OCI-M2 (cell line): ENCODE results near the gene HMG20B.

Experiments used
- DNase-seq: peaks from one replicate; lab custom pipeline; 2025; ENCODE audit not compliant: unreplicated experiment; lab: John Stamatoyannopoulos, UW

HMG20B gene

DNA sequence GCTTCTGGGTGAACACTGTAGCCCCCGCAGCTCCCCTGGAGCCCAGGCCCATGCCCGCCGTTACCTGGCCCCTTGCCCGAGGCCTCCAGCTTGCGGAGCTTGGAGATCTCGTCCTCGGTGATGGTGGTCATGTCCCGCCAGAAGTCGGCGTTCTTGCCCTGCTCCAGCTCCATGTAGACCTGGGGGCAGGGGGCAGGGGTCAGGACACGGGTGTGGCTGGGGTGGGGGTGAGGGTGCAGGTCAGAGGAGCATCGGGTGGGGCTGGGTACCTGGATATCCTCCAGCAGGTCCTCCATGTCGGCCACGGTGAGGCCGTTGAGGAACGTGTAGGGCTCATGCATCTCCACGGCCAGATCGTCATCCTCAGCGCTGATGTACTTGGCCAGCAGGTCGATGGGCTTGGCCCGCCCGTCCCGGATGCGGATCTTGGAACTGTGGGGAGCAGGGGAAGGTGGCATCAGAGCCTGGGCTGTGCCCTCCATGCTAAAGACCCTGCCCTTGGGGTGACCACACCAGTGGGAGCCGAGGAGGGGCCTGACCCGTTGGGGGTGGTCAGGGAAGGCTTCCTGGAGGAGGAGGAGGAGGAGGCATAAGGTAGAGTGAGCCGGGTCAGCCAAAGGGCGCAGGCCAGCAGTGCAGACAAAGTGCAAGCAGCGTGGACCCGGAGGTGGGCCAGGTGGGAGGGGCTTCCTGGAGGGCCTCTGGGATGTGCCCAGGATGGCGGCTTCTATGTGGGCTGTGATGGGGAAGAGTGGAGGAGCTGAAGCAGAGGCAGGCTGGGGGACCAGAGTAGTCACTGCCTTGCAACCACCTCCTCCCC, 46.3 kb downstream of the HMG20B start:
- no peak for DNase-seq

GRCh38 chr19:3619631-3620012, 46.9 kb downstream of the HMG20B start:
- DNase-seq = no peak

GRCh38 chr19:3620145-3620816, 47.5 kb downstream of the HMG20B start:
- DNase-seq = no peak

GRCh38 chr19:3620817-3621547, 48.2 kb downstream of the HMG20B start:
- no peak for DNase-seq

DNA sequence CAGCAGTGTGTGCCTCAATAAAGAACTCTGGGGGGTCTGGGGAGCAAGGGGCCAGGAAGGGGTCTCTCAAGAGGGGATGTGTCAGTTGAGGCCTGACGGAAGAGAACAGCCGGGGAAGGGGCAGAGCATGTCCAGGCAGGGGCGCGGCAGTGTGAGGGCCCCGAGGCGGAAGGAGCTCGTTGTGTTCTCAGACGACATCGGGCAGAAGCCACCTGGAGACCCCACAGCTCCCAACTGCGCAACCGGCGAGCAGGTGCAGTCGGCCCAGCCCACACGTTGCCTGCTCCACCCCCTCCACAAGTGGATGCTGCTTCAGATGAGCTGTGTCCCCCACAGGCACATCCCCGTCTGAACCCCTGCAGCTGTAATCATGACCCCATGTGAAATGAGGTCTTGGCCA, 48.9 kb downstream of the HMG20B start:
- DNase-seq = no peak

- no peak for DNase-seq
These were observed 49.5 kb downstream of the HMG20B start for GRCh38 chr19:3622224-3622623.

- no peak for DNase-seq
These were observed 51.0 kb downstream of the HMG20B start for GRCh38 chr19:3623716-3624115.

- no peak for DNase-seq
These were observed 53.3 kb downstream of the HMG20B start for GRCh38 chr19:3625996-3626472.

DNA sequence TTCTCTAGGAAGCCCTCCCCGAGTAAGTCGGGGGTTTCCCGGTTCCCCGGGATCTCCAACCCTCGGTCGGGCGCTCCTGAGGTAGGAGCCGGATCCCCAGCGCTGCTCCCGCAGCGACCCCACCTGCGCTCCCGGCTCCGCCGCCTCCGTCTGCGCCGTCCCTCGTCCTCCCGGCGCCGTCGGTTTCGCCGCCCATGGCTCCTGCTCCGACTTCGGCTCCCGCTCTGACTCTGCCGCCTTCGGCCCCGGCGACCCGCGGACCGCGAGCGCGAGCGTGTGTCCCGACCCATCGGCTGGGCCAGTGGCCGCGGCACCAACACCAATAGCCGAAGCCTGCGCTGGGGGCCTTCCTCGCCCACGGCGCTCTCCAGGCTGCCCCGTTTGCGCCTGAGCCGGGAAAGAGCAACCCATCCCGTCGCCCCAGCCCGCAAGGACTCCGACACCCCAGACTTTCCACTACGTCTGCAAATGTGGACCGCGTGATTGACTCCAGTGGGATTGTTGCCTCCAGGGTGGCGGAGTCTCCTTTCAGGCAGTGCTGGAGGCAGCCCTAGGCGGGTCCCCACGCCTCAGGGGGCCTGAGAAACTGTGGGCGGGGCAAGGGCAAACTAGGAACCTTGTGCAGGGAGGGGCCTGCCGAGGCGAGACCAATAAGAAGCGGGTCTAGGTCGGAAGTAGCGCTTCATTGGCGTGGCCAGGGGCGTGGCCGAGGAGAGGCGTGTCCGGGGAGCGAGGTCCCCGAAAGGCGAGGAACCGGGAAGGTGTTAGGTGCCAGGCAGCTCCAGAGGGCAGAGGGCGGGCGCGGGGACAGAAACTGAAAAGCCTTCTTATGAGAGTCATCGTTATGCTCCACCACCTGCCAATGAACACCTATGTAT, 54.0 kb downstream of the HMG20B start, which contains the start of gene CACTIN:
Gene CACTIN, minus strand, starts transcription at position 318 of the 878 bp plus-strand sequence. Its CDS starts 28 bp downstream, at position 290.
- DNase-seq = peak; percentile 72

- DNase-seq = no peak
These were observed 54.6 kb downstream of the HMG20B start for GRCh38 chr19:3627351-3627723.
